Uterus (tissue), 4 donors: Measurements from ENCODE around the gene TEX2. TPM values are rescaled to one million over a fixed set of nuclear protein-coding genes. Genes with fewer than 3 reads are reported as not detected.

Experiments
- DNase-seq, 2 donors: peaks; one replicate each; pipeline ENCODE4 v3.0.0-alpha.2; 2019 to 2020
- H3K27ac ChIP-seq, 2 donors: fragments of 200-600 bp; sonication (generic); 1 replicate in 1 of 2; 2 replicates in 1 of 2; pipeline ENCODE4 v1.5.1; 2016 to 2018
- H3K27me3 ChIP-seq, 2 donors: fragments of 200-600 bp; sonication (generic); one replicate each; pipeline ENCODE4 v1.5.1; 2018 to 2019; ENCODE audit warnings: control low read depth in 1 of 2
- H3K36me3 ChIP-seq, 2 donors: fragments of 200-600 bp; sonication (generic); one replicate each; pipeline ENCODE4 v1.5.1; 2019; ENCODE audit warnings: control low read depth in 1 of 2
- H3K4me1 ChIP-seq, 2 donors: fragments of 200-600 bp; sonication (generic); one replicate each; pipeline ENCODE4 v1.5.1; 2018 to 2019; ENCODE audit warnings: control low read depth in 1 of 2
- H3K4me3 ChIP-seq, 2 donors: fragments of 200-600 bp; sonication (generic); 1 replicate in 1 of 2; 2 replicates in 1 of 2; pipeline ENCODE4 v1.5.1; 2018 to 2019; ENCODE audit warnings: mild to moderate bottlenecking in 1 of 2
- H3K9me3 ChIP-seq, 2 donors: fragments of 200-600 bp; sonication (generic); one replicate each; pipeline ENCODE4 v1.5.1; 2019; ENCODE audit warnings: control low read depth in 1 of 2
- POLR2A ChIP-seq, 2 donors: fragments of 450-650 bp; IDR thresholded peaks; one replicate each; pipeline ENCODE4 v1.6.1; 2016; ENCODE audit warnings: antibody characterized with exemption in 2 of 2, mild to moderate bottlenecking in 1 of 2, moderate library complexity in 1 of 2
- intact Hi-C: fragments of 100-400 bp; cut with DNase I; formaldehyde crosslinking; loops from one replicate; pipeline ENCODE4 v1.15.1; 2023; ENCODE audit warnings: low total_unique reads
- total RNA-seq, 4 donors: library from RNA; depleted of rRNA in 3 of 4; stranded (reverse); fragments of >200 nt in 3 of 4; gene quantifications; one replicate each; pipeline versions ENCODE4 v1.1.0 to v1.2.4, GENCODE V29; 2014 to 2023
- TF ChIP-seq, protein P1 (sequence below), 4 experiments: fragments of 200-600 bp in 2 of 4; fragments of 450-650 bp in 2 of 4; sonication (generic) in 2 of 4; IDR thresholded peaks; one replicate each; pipeline ENCODE4 v1.5.1; 2016 to 2019; ENCODE audit warnings: antibody characterized with exemption in 4 of 4, mild to moderate bottlenecking in 2 of 4, moderate library complexity in 1 of 4
- donor health status: DM: yes; HTN: yes; CAD: no.

TEX2 gene
- total RNA-seq, 4 donors from 2014 or later = 23.8 to 43.4 (median 35.6) TPM

DNA sequence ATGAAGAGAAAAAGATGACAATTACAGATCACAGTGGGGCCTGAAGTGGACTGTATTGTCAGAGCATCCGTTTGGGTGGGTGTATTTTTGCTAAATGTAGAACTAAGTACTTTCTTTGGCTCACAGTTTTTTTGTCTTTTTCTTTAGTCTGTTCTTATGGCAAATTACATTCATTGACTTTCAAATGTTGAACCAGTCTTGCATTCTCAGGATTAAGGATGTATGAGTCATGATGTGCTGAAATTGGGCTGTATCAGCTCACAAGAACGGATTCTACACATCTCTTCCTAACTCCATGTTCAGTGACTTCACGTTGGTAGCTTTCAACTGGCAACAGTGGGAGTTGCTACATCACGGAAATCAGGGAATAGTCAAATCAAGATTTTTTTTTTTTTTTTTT lies 66.5 kb downstream of the TEX2 start:
- no peaks in the 10 kb centered on the region for H3K27me3 ChIP-seq
- no peaks in the 10 kb centered on the region for H3K4me1 ChIP-seq
- TF ChIP-seq, protein P1, sequence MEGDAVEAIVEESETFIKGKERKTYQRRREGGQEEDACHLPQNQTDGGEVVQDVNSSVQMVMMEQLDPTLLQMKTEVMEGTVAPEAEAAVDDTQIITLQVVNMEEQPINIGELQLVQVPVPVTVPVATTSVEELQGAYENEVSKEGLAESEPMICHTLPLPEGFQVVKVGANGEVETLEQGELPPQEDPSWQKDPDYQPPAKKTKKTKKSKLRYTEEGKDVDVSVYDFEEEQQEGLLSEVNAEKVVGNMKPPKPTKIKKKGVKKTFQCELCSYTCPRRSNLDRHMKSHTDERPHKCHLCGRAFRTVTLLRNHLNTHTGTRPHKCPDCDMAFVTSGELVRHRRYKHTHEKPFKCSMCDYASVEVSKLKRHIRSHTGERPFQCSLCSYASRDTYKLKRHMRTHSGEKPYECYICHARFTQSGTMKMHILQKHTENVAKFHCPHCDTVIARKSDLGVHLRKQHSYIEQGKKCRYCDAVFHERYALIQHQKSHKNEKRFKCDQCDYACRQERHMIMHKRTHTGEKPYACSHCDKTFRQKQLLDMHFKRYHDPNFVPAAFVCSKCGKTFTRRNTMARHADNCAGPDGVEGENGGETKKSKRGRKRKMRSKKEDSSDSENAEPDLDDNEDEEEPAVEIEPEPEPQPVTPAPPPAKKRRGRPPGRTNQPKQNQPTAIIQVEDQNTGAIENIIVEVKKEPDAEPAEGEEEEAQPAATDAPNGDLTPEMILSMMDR (IDR thresholded peaks at IDR 0.05) = no peak

DNA sequence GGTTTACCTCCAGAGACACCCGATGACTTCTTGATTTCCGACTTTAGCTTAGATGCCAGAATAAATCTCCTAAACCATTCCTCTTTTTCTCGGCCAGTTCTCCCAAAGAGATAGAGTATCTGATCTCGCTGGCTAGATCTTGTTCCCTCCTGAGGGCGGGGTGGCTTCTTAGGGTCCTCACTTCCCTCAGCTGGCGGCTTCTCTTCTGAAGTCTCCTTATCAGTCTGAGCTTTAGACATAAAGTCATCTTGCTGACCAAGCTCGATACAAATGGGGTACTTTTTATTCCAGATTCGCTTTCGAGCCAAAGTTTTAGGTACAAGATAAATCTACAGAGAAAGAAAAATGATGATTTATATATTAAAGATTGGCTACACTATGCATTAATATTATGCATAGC lies 69.5 kb downstream of the TEX2 start:
- intact Hi-C loops = no loop called here
- H3K27ac ChIP-seq = no peak overlapping the region
- no peaks in the 10 kb centered on the region for H3K4me1 ChIP-seq
- DNase-seq = no peak
- no peaks in the 10 kb centered on the region for H3K9me3 ChIP-seq
- H3K36me3 ChIP-seq = no peaks in the 10 kb centered on the region
- H3K27me3 ChIP-seq = no peaks in the 10 kb centered on the region
- TF ChIP-seq, protein P1 (IDR thresholded peaks at IDR 0.05) = no peak
- TF ChIP-seq POLR2A (IDR thresholded peaks at IDR 0.05) = no peak
- no peak overlapping the region for H3K4me3 ChIP-seq

More for the DNA sequence above, 66.5 kb downstream of the TEX2 start:
- H3K9me3 ChIP-seq = no peaks in the 10 kb centered on the region
- H3K36me3 ChIP-seq = no peaks in the 10 kb centered on the region
- no peak for DNase-seq
- intact Hi-C loops = no loop called here
- no peak overlapping the region for H3K27ac ChIP-seq
- no peak overlapping the region for H3K4me3 ChIP-seq

DNA sequence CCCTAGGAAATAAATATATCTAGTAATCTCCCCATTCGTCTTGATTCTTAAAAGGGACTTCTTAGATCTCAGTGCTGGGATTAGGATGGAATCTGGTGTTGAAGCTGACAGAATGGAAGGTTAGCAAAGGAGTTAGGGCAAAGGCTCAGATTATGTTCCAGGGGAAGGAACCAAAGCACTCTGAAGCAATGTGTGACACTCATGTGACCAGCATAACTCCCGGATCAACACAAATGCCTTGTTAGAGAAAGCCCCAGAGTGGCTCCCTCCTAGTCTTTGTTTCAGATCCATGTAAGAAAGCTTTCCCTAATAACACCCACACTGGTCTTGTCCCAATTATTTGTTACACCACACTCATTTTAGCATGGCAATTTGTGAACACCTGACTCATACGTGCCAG lies 70.5 kb downstream of the TEX2 start:
- Histone ChIP-seq H3K4me3 (no peak overlapping the region), H3K27me3 (no peaks in the 10 kb centered on the region), H3K36me3 (no peaks in the 10 kb centered on the region), H3K4me1 (no peaks in the 10 kb centered on the region), H3K27ac (no peak overlapping the region), H3K9me3 (no peaks in the 10 kb centered on the region)
- intact Hi-C loops = no loop called here
- no peak for TF ChIP-seq POLR2A (IDR thresholded peaks at IDR 0.05)
- DNase-seq = no peak

DNA sequence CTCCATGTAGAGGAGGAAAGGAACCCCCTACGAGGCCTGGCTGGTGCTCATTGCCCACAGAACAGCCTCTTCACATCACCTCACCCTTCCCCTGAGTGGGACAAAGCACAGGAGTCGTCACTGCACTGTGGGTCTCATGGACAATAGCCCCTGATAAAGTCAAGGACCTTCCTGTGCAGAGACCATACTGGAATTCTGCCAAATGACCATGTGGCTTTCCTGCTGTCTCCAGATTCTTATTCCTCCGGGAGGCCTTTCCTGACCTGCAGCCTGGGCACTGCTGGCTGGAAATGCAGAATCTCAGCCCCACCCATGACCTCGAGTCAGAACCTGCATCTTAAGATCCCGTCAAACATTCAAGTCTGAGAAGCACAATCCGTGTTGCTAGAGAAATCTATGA lies 72.6 kb downstream of the TEX2 start:
- Histone ChIP-seq H3K27me3 (no peaks in the 10 kb centered on the region), H3K9me3 (no peaks in the 10 kb centered on the region), H3K4me3 (no peak overlapping the region), H3K27ac (no peak overlapping the region), H3K36me3 (no peaks in the 10 kb centered on the region), H3K4me1 (no peaks in the 10 kb centered on the region)
- TF ChIP-seq POLR2A (IDR thresholded peaks at IDR 0.05) = no peak
- TF ChIP-seq, protein P1 (IDR thresholded peaks at IDR 0.05) = no peak
- DNase-seq = no peak
- intact Hi-C loops = no loop called here

GRCh38 chr17:64188088-64188487 lies 75.0 kb downstream of the TEX2 start:
- no peak overlapping the region for H3K4me3 ChIP-seq
- no peaks in the 10 kb centered on the region for H3K36me3 ChIP-seq
- no peaks in the 10 kb centered on the region for H3K9me3 ChIP-seq
- no peak overlapping the region for H3K27ac ChIP-seq
- intact Hi-C loops = no loop called here
- no peaks in the 10 kb centered on the region for H3K4me1 ChIP-seq
- H3K27me3 ChIP-seq = no peaks in the 10 kb centered on the region
- no peak for TF ChIP-seq POLR2A (IDR thresholded peaks at IDR 0.05)
- TF ChIP-seq, protein P1 (IDR thresholded peaks at IDR 0.05) = no peak
- DNase-seq = no peak
